NOMO-1 treated with dmso at 0.1 percent for 144 hours (cell line): Measurements from ENCODE around the gene PTPRD.

Source experiments
- DNase-seq: peaks from one replicate; lab custom pipeline; 2025; ENCODE audit not compliant: unreplicated experiment; lab: John Stamatoyannopoulos, UW

PTPRD gene

GRCh38 chr9:9625248-9625647 is 987.6 kb downstream of the PTPRD start:
- DNase-seq = no peak

- DNase-seq = no peak
Observed at GRCh38 chr9:9623506-9623905, 989.3 kb downstream of the PTPRD start.

- DNase-seq = no peak
Observed at GRCh38 chr9:9621355-9621940, 991.4 kb downstream of the PTPRD start.

GRCh38 chr9:9620736-9621135 is 992.1 kb downstream of the PTPRD start:
- DNase-seq = no peak

- DNase-seq = no peak
Observed at GRCh38 chr9:9615086-9615485, 997.7 kb downstream of the PTPRD start.

GRCh38 chr9:9614607-9615006 is 998.2 kb downstream of the PTPRD start:
- no peak for DNase-seq

GRCh38 chr9:9612755-9613154 is 1000.0 kb downstream of the PTPRD start:
- DNase-seq = no peak

GRCh38 chr9:9612270-9612669 is 1000.5 kb downstream of the PTPRD start:
- DNase-seq = no peak

- no peak for DNase-seq
Observed at GRCh38 chr9:9605681-9606080, 1007.1 kb downstream of the PTPRD start.

- no peak for DNase-seq
Observed at GRCh38 chr9:9603345-9603744, 1009.5 kb downstream of the PTPRD start.

- no peak for DNase-seq
Observed at GRCh38 chr9:9598723-9599122, 1014.1 kb downstream of the PTPRD start.

- no peak for DNase-seq
Observed at GRCh38 chr9:9592104-9592503, 1020.7 kb downstream of the PTPRD start.

- no peak for DNase-seq
Observed at GRCh38 chr9:9585920-9586319, 1026.9 kb downstream of the PTPRD start.

GRCh38 chr9:9574080-9574479 is 1038.7 kb downstream of the PTPRD start:
- no peak for DNase-seq

GRCh38 chr9:9565700-9566099 is 1047.1 kb downstream of the PTPRD start:
- no peak for DNase-seq

GRCh38 chr9:9563817-9564216 is 1049.0 kb downstream of the PTPRD start:
- no peak for DNase-seq

- no peak for DNase-seq
Observed at GRCh38 chr9:9560382-9561035, 1052.3 kb downstream of the PTPRD start.

GRCh38 chr9:9558907-9559306 is 1053.9 kb downstream of the PTPRD start:
- no peak for DNase-seq

GRCh38 chr9:9557804-9558334 is 1054.9 kb downstream of the PTPRD start:
- DNase-seq = no peak

GRCh38 chr9:9556865-9557803 is 1055.7 kb downstream of the PTPRD start:
- DNase-seq = no peak

GRCh38 chr9:9552665-9553064 is 1060.1 kb downstream of the PTPRD start:
- DNase-seq = no peak

- DNase-seq = no peak
Observed at GRCh38 chr9:9538766-9539165, 1074.0 kb downstream of the PTPRD start.
